ENCODE data around the gene TCHP.

The TCHP gene

GRCh38 chr12:109963330-109963729 lies 63.3 kb downstream of the TCHP start:
- no peak for DNase-seq (ENCODE audit: low spot score)

- no peak for DNase-seq (ENCODE audit: low spot score)
Measured at GRCh38 chr12:109963743-109964429, 63.8 kb downstream of the TCHP start.

GRCh38 chr12:109966546-109966945 lies 66.5 kb downstream of the TCHP start:
- no peak for DNase-seq (ENCODE audit: low spot score)

DNA sequence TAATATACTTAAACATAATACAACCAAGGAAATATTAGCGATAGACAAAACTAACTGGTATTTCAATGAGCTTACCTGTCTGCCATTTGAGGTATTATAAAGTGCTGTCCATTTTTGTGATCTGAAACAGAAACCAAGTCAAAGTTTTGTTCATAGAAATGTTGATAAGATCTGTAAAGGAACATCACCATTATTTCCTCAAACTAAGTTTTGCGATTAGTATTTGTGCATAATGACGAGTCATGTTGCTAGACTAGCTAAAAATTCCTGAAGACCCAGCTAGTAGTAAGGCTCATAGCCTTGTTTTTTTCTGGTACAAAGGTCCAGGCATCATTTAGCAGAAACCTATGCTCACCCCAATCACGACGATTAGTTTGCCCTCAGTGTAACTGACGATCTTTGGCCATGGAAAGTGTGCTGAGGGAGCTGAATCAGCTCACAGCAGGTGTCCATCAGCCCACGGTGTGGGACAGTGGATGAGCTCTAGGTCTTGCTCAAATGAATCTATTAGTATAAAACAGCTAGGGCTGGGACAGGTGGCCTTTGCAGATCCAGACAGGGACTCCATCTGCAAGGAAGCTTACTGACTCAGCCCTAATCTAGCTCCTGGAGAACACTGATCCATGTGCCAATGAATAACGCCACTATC lies 67.4 kb downstream of the TCHP start:
- no peak for DNase-seq (ENCODE audit: low spot score)

All from germinal center (tissue), 1 donor.